Ovary (tissue), 3 donors: ENCODE measurements around the gene MTMR11.

Experiments used
- EP300 ChIP-seq: sonication (generic); formaldehyde crosslinking; IDR thresholded peaks from one replicate; pipeline ENCODE4 v1.6.1; 2017; ENCODE audit warnings: antibody characterized with exemption
- POLR2A ChIP-seq: fragments of 450-650 bp; IDR thresholded peaks from one replicate; pipeline ENCODE4 v1.6.1; 2017; ENCODE audit warnings: antibody characterized with exemption, mild to moderate bottlenecking, moderate library complexity
- TF ChIP-seq, protein P1 (sequence below), 3 donors: fragments of 450-650 bp in 2 of 3; fragments of 200-600 bp in 1 of 3; IDR thresholded peaks; one replicate each; pipeline versions ENCODE4 v1.5.1 to v1.8.0; 2016 to 2022; ENCODE audit warnings: antibody characterized with exemption in 3 of 3, mild to moderate bottlenecking in 1 of 3
- donor health status: DM: no; HTN: no; CAD: no.

DNA sequence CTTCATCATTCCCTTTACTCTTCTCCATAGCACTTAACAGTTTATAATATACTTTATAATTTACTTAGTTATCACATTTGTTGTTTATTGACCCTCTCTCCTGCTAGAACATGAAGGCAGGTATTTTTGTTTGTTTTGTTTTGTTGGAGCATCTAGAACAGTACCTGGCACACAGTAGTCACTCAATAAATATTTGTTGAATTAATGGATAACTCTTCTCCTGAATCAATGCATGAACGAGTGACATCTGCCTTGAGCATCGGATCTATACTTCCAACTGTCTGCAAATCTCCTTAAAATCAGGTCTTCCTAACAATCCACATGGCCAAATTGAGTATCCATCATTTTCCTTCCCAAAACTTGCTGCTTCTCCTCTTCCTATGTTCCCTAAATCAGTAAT, 35.9 kb upstream of the MTMR11 start:
- TF ChIP-seq, protein P1, sequence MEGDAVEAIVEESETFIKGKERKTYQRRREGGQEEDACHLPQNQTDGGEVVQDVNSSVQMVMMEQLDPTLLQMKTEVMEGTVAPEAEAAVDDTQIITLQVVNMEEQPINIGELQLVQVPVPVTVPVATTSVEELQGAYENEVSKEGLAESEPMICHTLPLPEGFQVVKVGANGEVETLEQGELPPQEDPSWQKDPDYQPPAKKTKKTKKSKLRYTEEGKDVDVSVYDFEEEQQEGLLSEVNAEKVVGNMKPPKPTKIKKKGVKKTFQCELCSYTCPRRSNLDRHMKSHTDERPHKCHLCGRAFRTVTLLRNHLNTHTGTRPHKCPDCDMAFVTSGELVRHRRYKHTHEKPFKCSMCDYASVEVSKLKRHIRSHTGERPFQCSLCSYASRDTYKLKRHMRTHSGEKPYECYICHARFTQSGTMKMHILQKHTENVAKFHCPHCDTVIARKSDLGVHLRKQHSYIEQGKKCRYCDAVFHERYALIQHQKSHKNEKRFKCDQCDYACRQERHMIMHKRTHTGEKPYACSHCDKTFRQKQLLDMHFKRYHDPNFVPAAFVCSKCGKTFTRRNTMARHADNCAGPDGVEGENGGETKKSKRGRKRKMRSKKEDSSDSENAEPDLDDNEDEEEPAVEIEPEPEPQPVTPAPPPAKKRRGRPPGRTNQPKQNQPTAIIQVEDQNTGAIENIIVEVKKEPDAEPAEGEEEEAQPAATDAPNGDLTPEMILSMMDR (IDR thresholded peaks at IDR 0.05): no peak
- TF ChIP-seq POLR2A (no peak), EP300 (no peak)
